ENCODE results near the gene SERPINC1.
A peak's percentile ranks its signal among the peaks of the same experiment; 100 is the strongest.
"Not testable (repeated sequence)": the region's sequence is repeated elsewhere in the genome, so short reads cannot be mapped to it uniquely, and the experiment has no call there.

Gene SERPINC1

DNA sequence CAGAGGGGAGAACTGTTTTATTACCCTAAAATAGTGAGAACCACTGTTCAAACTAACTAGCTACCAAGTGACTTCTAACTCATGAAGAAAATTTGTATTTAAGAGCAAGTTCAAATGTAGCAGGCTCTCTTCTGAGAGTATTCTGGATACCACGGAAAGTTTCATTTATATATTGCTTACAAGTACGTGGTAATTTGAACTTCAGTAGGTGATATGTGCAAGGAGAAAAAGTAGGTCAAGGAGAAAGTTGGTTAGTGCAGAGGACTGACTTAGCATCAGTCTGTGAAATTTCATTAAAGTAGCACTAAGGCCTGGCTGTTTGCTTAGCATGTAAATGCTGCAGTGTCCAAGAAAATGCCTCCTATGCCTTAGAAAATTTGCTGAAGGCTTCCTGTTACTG is 16.7 kb downstream of the SERPINC1 start:
- DNase-seq: no peak
- in situ Hi-C loops (cut with MboI; ENCODE audit: low pct_unique_long_range_greater_than_20kb, low sequenced_read_pairs): no loop called here

DNA sequence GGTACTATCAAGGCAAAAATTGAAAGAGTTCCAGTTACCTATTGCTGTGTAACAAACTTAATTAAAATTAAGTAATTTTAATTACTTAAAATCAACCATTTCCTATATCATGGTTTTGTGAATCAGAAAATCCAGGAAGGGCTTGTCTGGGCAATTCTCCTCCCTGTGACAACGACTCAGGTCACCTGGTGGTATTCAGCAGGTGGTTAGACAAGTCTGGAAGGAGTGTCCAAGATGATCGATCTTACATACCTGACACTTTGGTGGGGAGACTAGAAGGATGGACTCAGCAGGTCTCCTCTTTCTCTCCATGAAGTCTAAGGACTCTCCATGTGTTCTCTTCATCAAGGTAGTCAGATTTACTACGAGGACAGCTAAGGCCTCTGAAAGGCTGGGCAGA is 22.9 kb downstream of the SERPINC1 start:
- in situ Hi-C loops (cut with MboI; ENCODE audit: low pct_unique_long_range_greater_than_20kb, low sequenced_read_pairs): no loop called here
- DNase-seq: no peak

DNA sequence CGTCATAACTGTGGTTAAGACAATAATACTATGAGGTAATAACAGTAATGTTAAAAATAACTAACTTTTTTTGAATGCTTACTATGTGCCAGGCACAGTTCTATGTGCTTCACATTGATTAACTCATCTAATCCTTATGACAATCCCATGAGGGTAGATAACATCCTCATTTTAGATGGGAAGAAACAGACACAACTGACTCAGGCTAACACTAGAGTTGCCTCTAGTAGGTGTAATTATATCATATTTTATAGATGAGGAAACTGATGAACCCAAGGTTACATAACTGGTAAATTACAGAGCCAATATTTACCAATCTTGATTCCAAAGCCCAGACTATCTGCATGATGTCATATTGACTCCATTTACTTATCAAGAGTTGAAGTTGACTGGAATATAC is 23.5 kb downstream of the SERPINC1 start:
- no peak for DNase-seq
- in situ Hi-C loops (cut with MboI; ENCODE audit: low pct_unique_long_range_greater_than_20kb, low sequenced_read_pairs): no loop called here

DNA sequence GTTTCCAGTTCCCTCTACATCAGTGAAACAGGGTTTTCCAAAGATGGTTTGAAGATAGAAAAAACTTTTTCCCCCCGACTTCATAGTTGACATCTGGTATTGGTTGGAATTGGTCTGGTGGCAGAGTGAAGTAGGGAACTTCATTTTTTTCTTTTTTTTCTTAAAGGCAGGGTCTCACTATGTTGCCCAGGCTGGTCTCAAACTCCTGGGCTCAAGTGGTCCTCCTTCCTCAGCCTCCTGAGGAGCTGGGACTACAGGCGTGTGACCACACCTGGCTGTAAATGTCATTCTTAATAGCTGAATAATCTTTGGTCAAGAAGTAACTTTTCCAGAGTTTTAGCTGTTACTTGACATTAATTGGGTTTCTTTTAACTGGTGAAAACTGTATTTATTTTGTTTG is 27.2 kb downstream of the SERPINC1 start:
- in situ Hi-C loops (cut with MboI; ENCODE audit: low pct_unique_long_range_greater_than_20kb, low sequenced_read_pairs): no loop called here

DNA sequence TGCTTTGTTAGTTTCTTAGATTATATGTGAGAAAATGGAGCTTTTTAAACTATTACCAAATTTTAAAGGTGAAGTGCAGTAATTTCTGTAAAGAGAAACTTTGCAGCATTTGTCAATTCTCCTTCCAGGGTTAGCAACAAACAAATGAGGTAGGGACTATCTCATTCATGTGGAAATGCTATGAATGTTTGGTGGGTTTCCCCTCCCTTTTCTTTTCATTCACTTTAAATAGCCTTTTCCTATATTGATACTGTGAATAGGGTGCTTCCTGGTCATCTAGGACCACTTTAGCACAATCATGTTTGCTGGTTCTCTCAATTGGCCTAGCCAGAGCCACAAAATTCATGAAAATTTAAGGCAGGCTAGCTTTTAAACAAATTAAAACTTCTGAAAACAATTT is 28.4 kb downstream of the SERPINC1 start:
- in situ Hi-C loops (cut with MboI; ENCODE audit: low pct_unique_long_range_greater_than_20kb, low sequenced_read_pairs): no loop called here
- DNase-seq: no peak

More for the DNA sequence above, 27.2 kb downstream of the SERPINC1 start:
- DNase-seq: no peak

DNA sequence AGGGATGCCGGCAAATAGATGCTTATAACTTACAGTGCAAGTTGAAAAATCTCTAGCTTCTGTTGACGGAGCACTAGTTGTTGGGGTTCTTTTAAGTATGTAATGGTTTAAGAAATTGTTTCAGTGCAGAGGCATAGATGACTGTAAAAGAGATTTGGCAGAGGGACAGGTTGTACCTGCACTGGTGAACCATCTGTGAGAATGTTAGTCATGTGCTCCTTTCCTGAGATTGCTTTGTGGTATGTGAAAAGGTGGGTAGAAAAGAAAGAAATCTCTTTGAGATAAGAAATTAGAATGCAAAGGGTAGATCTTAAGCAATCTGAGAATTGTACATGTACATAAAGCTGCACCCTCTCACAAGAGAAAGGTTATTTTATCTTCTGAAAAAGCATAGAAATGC is 29.5 kb downstream of the SERPINC1 start:
- no peak for DNase-seq
- in situ Hi-C loops (cut with MboI; ENCODE audit: low pct_unique_long_range_greater_than_20kb, low sequenced_read_pairs): no loop called here

DNA sequence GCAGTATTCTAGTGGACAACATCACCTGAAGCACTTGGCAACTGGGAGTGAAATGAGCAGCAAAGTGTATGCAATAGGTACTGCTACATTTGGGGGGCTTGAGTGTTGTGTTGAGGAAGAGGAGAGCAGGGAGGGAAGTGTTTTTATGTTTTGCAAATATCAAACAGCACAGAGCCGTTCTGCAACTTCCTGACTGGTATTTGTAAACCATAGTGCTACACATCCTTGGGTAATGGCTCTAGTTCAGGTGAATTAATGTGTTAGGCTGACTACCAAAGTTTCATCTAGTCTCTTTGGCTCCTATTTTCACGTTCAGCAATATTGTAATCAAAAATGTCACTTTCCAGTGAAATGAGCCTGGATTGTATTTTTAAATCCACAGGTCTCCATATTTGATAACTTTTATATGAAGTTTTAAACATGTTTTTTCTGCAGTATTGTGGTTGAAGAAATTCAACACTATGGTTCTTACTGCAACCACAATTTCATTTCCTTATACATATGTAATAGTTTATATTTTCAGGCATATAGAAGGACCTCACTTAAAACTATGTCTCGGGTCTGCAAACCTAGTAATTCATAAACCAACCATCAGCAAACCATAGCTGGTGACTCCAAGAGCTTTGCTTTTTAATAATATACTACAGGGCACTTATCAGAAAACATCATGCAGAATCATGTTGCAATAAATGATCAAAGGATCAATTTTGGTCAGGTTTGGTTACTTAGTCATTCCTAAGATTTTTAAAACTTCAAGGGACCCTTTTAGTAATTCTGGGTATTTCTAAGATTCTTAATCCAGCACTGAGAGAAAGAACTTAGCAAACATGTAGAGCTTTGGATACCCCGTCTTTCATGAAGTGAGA is 30.1 kb downstream of the SERPINC1 start:
- in situ Hi-C loops (cut with MboI; ENCODE audit: low pct_unique_long_range_greater_than_20kb, low sequenced_read_pairs): no loop called here

DNA sequence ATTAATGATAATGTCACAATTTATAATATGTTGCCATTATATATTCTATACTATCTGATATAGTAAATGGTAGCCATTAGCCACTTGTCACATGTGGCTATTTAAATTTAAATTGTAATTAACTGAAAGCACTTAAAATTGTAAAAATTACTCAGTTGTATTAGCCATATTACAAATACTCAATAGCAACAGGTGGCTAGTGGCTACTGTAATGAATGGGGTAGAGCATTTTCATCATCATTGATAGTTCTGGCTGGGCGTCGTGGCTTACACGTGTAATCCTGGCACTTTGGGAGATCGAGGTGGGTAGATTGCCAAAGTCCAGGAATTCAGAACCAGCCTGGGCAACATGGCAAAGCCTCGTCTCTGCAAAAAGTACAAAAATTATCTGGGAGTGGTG is 32.4 kb downstream of the SERPINC1 start:
- DNase-seq: no peak
- in situ Hi-C loops (cut with MboI; ENCODE audit: low pct_unique_long_range_greater_than_20kb, low sequenced_read_pairs): no loop called here

More for the DNA sequence above, 30.1 kb downstream of the SERPINC1 start:
- no peak for DNase-seq

DNA sequence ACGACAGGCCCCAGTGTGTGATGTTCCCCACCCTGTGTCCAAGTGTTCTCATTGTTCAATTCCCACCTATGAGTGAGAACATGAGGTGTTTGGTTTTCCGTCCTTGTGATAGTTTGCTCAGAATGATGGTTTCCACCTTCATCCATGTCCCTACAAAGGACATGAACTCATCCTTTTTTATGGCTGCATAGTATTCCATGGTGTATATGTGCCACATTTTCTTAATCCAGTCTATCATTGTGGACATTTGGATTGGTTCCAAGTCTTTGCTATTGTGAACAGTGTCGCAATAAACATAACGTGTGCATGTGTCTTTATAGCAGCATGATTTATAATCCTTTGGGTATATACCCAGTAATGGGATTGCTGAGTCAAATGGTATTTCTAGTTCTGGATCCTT is 36.0 kb downstream of the SERPINC1 start:
- in situ Hi-C loops (cut with MboI; ENCODE audit: low pct_unique_long_range_greater_than_20kb, low sequenced_read_pairs); DNase-seq: not testable (repeated sequence)

DNA sequence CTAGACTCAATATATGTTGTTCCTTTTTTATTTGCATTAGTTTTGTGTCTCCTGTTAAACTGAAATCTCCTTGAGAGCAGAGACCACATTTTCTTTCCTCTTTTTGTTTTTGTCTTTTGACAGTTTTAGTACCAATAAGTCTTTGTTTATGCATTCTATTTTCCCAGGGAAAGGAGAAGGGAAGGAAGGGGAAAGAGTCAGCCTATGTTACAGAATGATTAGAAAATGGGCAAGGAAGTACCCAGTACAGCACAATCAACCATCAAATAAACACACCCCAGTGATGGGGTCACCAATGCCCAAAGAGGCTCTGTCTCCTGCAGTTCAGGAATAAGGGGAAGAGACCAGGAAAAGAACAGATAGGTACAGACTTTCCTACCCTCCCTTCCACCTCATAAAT is 38.9 kb downstream of the SERPINC1 start:
- no peak for DNase-seq
- in situ Hi-C loops (cut with MboI; ENCODE audit: low pct_unique_long_range_greater_than_20kb, low sequenced_read_pairs): no loop called here

DNA sequence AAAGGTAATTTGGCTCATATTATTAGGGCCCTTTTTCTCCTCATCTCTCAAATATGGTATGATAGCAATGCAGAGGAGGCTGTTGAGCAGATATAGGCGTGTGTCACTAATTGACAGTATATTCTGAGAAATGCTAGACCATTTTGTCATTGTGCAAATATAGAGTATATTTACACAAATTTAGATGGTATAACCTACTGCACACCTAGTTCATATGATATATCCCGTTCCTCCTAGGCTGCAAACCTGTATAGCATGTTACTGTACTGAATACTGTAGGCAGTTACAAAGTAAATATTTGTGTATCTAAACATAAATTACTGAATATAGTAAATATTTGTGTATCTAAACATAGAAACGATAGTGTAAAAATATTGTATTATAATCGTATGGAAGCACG is 40.4 kb downstream of the SERPINC1 start:
- in situ Hi-C loops (cut with MboI; ENCODE audit: low pct_unique_long_range_greater_than_20kb, low sequenced_read_pairs): no loop called here
- DNase-seq: no peak

DNA sequence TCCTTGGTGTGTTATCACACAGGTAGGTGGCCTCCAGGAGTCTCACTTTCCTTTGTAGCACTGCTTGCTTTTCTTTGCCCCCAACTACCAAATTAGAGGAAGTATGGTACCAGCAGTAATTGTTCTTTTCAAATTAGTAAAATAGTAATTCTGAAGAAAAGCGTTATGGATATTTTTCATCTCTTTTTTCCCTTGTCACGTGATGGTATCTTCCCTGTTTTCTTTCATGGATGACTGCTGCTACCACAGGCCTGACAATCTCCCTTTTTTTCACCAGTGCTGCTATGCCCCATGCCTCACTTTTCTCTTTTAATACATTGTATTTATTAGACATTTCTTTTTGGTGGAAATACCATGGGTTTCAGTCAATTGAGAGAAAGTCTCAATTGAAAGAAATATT is 45.6 kb downstream of the SERPINC1 start:
- in situ Hi-C loops (cut with MboI; ENCODE audit: low pct_unique_long_range_greater_than_20kb, low sequenced_read_pairs): no loop called here
- peak; percentile 22 for DNase-seq

DNA sequence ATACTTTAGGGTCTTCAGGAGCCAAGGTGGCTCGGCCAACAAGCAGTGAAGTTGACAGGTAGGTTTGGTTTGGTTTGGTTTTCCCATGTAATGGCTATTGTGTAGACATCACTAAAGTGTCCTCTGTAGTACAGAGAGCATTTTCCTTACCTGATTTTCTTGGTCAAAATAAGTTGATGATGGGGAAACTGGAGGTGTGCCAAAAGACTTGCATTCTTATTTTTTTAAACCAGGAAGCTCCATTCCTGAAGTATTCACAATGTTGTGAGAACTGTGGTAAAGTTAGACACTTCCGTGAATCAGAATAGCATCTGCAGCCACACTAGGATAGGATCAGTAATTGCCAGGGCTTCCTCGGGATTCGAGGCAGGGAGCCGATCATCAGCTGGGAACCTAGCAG is 46.0 kb downstream of the SERPINC1 start:
- in situ Hi-C loops (cut with MboI; ENCODE audit: low pct_unique_long_range_greater_than_20kb, low sequenced_read_pairs): no loop called here
- DNase-seq: peak; percentile 26

DNA sequence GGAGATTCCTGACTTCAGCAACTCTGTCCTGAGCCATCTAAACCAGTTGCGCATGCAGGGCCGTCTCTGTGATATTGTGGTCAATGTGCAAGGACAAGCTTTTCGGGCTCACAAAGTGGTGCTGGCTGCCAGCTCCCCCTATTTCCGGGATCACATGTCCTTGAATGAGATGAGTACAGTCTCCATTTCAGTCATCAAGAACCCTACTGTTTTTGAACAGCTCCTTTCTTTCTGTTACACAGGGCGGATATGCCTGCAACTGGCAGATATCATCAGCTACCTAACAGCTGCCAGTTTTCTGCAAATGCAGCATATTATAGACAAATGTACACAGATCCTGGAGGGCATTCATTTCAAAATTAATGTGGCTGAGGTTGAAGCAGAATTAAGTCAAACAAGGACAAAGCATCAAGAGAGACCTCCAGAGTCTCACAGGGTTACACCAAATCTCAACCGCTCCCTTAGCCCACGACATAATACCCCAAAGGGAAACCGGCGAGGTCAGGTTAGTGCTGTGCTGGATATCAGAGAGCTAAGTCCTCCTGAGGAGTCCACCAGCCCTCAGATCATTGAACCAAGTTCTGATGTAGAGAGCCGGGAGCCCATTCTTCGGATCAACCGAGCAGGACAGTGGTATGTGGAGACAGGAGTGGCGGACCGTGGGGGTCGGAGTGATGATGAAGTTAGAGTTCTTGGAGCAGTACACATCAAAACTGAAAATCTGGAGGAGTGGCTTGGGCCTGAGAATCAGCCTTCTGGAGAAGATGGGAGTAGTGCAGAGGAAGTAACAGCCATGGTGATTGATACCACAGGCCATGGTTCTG is 46.7 kb downstream of the SERPINC1 start:
- in situ Hi-C loops (cut with MboI; ENCODE audit: low pct_unique_long_range_greater_than_20kb, low sequenced_read_pairs): no loop called here
- DNase-seq: peak; percentile 83

DNA sequence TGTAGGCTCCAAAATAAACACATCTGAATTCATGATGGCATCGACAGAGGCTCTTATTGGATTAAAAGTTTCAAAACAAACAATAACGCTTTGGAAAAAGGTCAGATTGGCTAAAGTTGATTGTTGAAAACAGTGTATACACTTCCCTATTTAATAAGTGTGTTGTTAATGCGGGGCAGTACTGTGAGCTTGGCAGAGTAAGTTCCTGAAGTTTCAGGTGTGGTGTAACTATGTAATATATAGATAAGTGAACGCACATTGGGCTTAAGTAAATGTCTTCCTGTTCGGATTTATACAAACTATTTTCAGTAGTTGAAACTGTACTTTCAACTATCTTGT is 48.1 kb downstream of the SERPINC1 start:
- in situ Hi-C loops (cut with MboI; ENCODE audit: low pct_unique_long_range_greater_than_20kb, low sequenced_read_pairs): no loop called here
- DNase-seq: no peak

DNA sequence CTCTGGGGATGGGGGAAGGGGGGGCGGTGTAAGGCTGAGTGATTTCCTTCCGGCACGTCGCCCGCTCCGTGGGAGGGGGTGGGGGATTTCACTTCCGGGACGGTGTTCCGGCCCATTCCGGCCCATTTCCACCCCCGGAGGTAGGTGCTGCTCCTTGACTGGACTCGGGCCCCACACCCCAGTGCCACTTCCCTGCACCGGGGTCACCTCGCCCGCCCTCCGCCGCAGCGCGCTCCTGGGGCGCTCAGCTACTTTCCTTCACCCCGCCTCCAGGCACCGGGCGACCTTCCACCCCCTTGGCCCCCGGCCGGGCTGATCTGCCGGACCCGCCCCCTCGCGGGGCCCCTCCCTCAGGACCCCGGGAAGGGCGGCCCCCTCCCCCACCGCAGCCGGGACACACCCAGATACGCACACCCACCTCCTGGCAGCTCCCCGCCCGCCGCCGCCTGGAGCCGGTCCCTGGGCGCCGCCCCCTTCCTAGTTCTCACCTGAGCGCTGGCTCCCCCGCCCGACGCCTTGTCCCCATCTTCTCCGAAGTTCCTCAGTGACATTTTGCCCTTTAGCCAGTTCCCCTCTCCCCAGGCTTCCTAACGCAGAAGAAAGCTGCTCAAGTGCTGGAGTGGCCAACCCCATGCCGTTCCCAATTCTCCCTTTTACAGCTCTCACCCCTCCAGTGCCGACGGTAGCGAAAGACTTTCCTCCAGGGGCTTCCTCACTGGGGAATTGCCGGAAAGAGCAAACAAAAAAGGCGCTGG is 48.7 kb downstream of the SERPINC1 start, which contains the start of gene ZBTB37:
TSS of gene ZBTB37 (plus strand) at position 115 of the 755 bp plus-strand sequence. CDS start 1,846 bp downstream, outside the sequence.
- in situ Hi-C loops (cut with MboI; ENCODE audit: low pct_unique_long_range_greater_than_20kb, low sequenced_read_pairs): no loop called here

DNA sequence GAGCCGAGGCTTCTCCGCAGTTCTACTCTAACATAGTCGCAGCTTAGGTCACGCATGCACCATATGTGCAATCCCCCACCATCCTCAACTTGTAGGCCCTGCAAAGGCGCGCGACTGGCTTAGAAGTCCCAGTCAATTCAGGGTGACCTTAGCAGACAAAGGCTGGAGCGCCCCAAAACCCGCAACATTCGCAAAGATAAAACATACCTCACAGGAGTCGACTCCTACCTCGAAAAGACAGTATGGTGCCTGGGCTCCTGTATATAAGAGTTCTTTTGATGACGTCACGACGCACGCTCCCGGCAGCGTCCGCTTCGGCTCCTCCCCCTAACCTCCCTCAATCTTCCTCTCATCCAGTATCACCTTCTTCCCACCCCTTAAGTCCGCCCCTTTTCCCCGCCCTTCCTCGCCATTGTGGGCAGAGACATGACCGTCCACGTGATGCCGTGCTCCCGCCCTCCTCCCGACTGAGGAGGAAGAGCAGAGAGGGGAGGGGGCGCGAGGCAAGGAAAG is 49.3 kb downstream of the SERPINC1 start, which contains the start of gene GAS5:
TSS of gene GAS5 (minus strand) at position 237 of the 513 bp plus-strand sequence.
- in situ Hi-C loops (cut with MboI; ENCODE audit: low pct_unique_long_range_greater_than_20kb, low sequenced_read_pairs): no loop called here
- peak; percentile 99 for DNase-seq

More for the DNA sequence above, 48.7 kb downstream of the SERPINC1 start, which contains the start of gene ZBTB37:
- DNase-seq: peak; percentile 85

DNA sequence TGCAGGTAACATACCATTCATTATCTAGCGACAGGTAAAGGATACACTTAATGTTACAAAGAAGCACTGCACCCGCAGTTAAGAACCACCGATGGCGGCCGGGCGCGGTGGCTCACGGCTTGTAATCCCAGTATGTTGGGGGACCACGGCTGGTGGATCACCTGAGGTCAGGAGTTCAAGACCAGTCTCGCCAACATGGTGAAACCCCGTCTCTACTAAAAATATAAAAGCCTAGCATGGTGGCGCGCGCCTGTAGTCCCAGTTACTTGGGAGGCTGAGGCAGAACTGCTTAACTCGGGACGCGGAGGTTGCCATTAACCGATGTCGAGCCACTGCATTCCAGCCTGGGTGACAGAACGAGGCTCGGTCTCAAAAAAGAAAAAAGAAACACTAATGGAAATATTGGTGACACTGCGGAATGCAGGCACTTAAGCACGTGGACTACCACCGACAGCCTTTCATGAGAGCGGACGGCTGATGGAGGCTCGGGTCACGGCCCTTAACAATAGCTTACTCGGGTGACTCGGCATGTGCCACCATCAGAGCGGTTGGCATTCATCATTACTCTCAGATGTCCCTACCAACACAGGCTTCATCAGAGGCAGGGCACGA is 49.9 kb downstream of the SERPINC1 start:
- DNase-seq: no peak
- in situ Hi-C loops (cut with MboI; ENCODE audit: low pct_unique_long_range_greater_than_20kb, low sequenced_read_pairs): no loop called here

Data from KBM-7 (cell line).